Right hindlimb (tissue), 1 donor: Measurements from ENCODE around the gene XPC.
"Not testable (repeated sequence)": the region's sequence is repeated elsewhere in the genome, so short reads cannot be mapped to it uniquely, and the experiment has no call there.

ENCODE experiments used
- DNase-seq: peaks from one replicate; pipeline ENCODE4 v3.0.0-alpha.2; 2018

XPC gene

DNA sequence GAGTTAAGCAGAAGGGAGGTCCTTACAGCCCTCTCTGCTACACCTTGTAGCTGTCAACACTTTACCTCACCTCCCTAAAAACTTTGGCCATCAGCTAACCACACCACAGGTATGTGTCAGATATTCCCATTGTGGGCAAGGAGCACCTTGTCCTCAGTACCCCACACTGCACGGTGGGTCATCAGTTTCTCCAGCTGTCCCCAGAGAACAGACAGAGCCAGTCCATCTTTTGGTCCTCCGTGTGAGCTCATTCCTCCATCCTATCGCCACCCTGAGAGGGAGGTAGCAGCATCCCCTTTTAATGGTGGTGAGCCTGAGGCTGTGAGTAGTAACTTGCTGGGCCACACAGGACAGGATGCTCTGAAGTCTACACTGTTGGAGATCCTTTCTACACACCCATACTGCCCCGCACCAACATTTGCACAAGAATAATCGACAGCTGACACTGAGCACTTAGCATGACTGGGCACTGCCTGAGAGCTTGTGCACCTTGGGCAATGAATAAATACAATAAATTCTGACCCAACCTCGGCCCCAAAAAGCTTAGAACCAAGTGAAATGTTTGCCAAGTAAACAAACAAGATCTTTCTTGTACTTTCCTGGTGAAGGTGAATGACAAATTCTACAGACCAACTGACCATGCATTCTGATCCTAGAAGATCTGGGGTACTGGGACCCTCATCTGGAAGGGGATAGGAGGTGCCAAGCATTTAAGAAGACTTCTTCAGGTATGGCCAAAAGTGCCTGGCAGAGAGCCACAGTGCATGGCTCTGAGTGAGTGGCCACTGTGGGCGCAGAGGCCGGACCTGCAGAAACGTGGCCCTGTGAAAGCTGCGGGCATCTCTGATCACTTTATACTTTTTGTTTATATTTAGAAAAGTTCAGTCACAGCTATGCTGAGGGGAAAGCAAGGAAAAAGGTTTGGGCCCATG lies 60.7 kb downstream of the XPC start:
- no peak for DNase-seq

DNA sequence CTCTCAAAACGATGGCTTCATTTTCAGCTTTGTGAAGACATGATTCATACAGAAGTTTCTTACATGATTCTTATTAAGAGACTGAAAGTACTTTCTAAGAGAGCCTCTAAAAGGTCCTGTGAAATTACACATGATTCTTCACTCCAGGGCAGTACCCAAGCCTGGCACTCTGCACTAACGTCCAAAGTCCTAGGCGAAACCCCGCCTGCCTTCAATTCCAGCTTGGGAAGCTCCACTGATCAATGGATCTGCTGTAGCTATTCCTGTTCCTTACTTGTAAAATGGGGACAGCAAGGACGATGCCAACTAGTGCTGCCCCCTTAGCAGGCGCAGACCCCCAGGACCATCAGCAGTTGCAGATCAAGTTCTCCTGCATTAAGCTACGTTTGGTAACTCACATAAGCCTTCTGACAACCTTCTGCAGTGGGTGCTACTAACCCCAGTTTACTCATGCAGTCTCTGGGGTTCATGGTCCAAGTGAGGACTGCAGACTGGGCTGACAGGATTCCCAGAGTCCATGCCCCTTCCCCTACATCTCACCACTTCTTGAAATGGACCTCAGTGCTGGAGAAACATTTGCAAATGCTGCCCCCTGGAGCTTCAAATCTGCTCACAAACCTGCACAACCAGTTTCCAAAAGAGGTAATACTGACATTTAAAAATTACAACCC lies 64.3 kb downstream of the XPC start:
- no peak for DNase-seq

DNA sequence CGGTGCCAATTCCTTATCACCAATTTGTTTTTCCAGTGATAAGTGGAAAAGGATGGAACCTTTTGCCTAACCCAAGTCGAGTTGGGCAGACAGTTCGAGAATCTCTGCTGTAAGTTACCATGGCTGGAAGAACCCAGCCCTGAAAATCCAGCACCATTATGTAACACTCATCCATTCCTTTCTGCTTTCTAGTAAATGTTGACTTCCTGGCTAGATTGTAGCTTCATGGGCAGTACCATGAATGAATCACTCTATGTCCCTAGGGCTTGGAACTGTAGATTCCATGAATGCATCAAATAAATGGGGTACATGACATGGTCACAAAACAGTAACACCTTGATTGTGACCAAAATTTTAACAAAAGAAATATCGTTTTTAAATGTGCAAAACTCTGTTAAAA lies 67.7 kb downstream of the XPC start:
- no peak for DNase-seq

DNA sequence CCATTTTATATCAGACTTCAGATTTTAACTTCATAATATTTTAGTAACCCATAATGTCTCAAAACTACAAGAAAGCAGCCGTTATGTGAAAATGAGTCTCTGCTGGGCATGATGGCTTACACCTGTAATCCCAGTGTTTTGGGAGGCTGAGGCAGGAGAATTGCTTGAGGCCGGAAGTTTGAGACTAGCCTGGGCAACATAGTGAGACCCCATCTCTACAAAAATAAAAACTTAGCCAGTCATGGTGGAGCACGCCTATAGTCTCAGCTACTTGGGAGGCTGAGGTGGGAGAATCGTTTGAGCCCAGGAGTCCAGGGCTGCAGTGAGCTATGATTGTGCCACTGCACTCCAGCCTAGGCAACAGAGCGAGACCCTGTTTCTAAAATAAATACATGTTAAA lies 68.6 kb downstream of the XPC start:
- DNase-seq: not testable (repeated sequence)

DNA sequence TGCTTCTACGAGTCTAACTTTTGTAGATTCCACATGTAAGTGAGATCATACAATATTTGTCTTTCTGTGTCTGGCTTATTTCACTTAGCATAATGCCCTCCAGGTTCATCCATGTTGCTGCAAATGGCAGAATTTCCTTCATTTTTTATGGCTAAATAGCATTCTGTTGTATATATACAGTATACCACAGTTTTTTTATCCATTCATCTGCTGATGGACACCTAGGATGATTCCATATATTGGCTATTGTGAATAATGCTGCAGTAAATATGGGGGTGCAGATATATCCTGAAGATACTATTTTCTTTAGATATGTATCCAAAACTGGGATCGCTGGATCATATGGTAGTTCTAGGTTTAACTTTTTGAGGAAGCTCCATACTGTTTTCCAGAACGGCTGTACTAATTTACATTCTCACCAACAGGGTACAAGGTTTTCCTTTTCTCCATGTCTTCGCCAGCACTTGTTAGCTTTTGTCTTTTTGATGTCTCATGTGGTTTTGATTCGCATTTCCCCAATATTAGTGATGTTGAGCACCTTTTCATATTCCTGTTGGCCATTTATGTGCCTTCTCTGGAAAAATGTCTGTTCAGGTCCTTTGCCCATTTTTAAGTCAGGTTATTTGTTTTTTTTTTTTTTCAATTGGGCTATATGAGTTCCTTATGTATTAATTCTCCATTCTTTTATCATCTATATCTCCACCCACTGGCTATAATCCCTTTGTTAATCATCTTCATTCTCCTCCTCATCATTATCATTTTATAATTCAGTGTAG lies 80.6 kb downstream of the XPC start:
- no peak for DNase-seq

DNA sequence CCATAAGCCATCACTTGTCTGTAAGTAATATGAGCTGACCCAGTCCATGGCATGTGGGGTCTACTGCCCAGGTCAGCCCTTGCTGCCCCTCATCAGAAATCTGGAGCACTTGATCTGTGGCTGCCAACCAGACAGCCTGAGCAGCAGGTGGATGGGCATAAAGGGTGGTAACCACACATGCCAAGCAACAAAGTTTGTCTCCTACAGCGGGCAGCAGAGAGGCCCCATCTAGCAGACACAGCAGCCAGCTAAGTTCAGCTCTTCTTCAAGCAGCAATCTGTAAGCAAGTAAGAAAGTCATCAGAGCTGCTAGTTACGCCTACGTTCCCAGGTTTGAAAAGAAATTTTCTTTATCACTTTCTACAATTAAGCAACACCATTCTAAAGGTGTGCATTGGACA lies 81.7 kb downstream of the XPC start:
- DNase-seq: no peak
